Upper lobe of left lung (tissue), 6 donors: ENCODE measurements around the gene TCEA2. TPM values are rescaled to one million over a fixed set of nuclear protein-coding genes. Genes with fewer than 3 reads are reported as not detected.

ENCODE experiments used
- ATAC-seq, 2 donors: fragments of 200-7000 bp; cut with Tn5 transposase; one replicate each; pipeline ENCODE4 v1.9.1; 2022; ENCODE audit warnings: mild to moderate bottlenecking in 2 of 2, moderate library complexity in 2 of 2; ENCODE audit not compliant: low FRiP score in 2 of 2
- DNase-seq, 2 donors: peaks; one replicate each; pipeline ENCODE4 v3.0.0-alpha.2; 2019 to 2020
- H3K27ac ChIP-seq, 4 donors: fragments of 200-600 bp; sonication (generic); one replicate each; pipeline ENCODE4 v1.5.1; 2016 to 2019
- H3K27me3 ChIP-seq, 4 donors: fragments of 200-600 bp; sonication (generic); one replicate each; pipeline ENCODE4 v1.5.1; 2017 to 2019
- H3K36me3 ChIP-seq, 4 donors: fragments of 200-600 bp; sonication (generic); one replicate each; pipeline ENCODE4 v1.5.1; 2016 to 2019
- H3K4me1 ChIP-seq, 4 donors: fragments of 200-600 bp; sonication (generic); one replicate each; pipeline ENCODE4 v1.5.1; 2018 to 2019
- H3K4me3 ChIP-seq, 4 donors: fragments of 200-600 bp; sonication (generic); one replicate each; pipeline ENCODE4 v1.5.1; 2017 to 2019; ENCODE audit warnings: mild to moderate bottlenecking in 2 of 4, moderate library complexity in 1 of 4
- H3K9me3 ChIP-seq, 4 donors: fragments of 200-600 bp; sonication (generic); one replicate each; pipeline ENCODE4 v1.5.1; 2018 to 2019
- EP300 ChIP-seq, 4 donors: sonication (generic); formaldehyde crosslinking; IDR thresholded peaks; one replicate each; pipeline ENCODE4 v1.5.1; 2017; ENCODE audit warnings: antibody characterized with exemption in 4 of 4, control low read depth in 2 of 4
- POLR2A ChIP-seq, 4 donors: fragments of 450-650 bp; IDR thresholded peaks; one replicate each; pipeline ENCODE4 v1.5.1; 2016 to 2017; ENCODE audit warnings: antibody characterized with exemption in 4 of 4, mild to moderate bottlenecking in 2 of 4
- POLR2AphosphoS5 ChIP-seq, 2 donors: sonication (generic); formaldehyde crosslinking; IDR thresholded peaks; one replicate each; pipeline ENCODE4 v1.5.1; 2017; ENCODE audit warnings: antibody characterized with exemption in 2 of 2
- WGBS, 2 donors: methylation state at CpG; one replicate each; pipeline ENCODE4 v1.1.5; 2017 to 2018; 5-methylcytosine and 5-hydroxymethylcytosine counted together
- total RNA-seq, 6 donors: library from RNA; depleted of rRNA in 4 of 6; stranded (reverse); fragments of >200 nt in 4 of 6; gene quantifications; one replicate each; pipeline versions ENCODE4 v1.1.0 to v1.2.1, GENCODE V29; 2016 to 2021
- TF ChIP-seq, protein P1 (sequence below), 6 experiments: fragments of 450-650 bp in 4 of 6; fragments of 200-600 bp in 2 of 6; sonication (generic) in 2 of 6; IDR thresholded peaks; one replicate each; pipeline ENCODE4 v1.5.1; 2016 to 2019; ENCODE audit warnings: antibody characterized with exemption in 6 of 6
- donor health status: DM: no; HTN: no; CAD: no; lungs with moderate emphysema.
- donor health status: DM: no; HTN: yes; CAD: no; lungs with severe emphysema.

TCEA2 gene
- total RNA-seq, 6 donors from 2014 or later: 21.7 to 56.0 (median 28.4) TPM

DNA sequence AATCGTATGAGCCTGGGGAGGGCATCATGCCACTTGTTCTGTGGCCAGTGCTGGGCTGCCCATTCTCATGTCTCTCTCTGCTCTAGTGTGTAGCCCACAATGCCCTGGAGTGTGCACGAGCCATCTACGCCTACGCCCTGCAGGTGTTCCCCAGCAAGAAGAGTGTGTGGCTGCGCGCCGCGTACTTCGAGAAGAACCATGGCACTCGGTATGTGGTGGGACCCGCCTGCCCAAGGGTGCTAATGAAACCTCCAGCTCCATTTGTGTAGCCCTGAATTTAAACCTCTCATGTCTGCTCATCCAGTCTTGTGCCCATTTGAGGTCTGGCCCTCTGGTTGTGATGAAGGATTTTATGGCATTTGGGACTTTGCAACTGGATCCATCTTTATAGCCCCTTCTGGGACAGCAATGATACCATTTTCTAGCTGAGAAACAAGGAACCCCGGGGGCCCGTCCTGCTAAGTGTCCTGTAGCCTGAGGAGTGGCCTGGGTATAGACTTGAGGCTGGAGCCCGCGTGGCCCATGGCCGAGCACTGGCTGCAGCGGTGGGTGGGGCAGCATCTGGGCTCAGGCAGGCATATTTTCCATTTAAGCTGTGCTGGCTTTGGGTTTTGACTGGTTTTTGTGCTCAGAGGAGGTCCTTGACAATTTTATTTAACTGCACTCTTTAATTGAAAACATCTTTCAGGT lies 40.2 kb upstream of the TCEA2 start:
- 97 to 98% methylated on average over 17 of the region's 17 CpGs for WGBS, 2 donors
- H3K36me3 ChIP-seq: peaks cover 50 to 97% (median 88%) of the 10 kb centered on the region in 4 donors
- TF ChIP-seq EP300 (IDR thresholded peaks at IDR 0.05): no peak
- no peak for TF ChIP-seq POLR2AphosphoS5 (IDR thresholded peaks at IDR 0.05)
- TF ChIP-seq, protein P1, sequence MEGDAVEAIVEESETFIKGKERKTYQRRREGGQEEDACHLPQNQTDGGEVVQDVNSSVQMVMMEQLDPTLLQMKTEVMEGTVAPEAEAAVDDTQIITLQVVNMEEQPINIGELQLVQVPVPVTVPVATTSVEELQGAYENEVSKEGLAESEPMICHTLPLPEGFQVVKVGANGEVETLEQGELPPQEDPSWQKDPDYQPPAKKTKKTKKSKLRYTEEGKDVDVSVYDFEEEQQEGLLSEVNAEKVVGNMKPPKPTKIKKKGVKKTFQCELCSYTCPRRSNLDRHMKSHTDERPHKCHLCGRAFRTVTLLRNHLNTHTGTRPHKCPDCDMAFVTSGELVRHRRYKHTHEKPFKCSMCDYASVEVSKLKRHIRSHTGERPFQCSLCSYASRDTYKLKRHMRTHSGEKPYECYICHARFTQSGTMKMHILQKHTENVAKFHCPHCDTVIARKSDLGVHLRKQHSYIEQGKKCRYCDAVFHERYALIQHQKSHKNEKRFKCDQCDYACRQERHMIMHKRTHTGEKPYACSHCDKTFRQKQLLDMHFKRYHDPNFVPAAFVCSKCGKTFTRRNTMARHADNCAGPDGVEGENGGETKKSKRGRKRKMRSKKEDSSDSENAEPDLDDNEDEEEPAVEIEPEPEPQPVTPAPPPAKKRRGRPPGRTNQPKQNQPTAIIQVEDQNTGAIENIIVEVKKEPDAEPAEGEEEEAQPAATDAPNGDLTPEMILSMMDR (IDR thresholded peaks at IDR 0.05): no peak
- TF ChIP-seq POLR2A (IDR thresholded peaks at IDR 0.05): no peak
- no peaks in the 10 kb centered on the region for H3K27me3 ChIP-seq
- H3K4me3 ChIP-seq: no peak overlapping the region
- DNase-seq: no peak
- H3K9me3 ChIP-seq: no peaks in the 10 kb centered on the region
- no peak overlapping the region for H3K27ac ChIP-seq
- no peak for ATAC-seq
- no peaks in the 10 kb centered on the region for H3K4me1 ChIP-seq

GRCh38 chr20:64023361-64024140 lies 39.4 kb upstream of the TCEA2 start:
- no peaks in the 10 kb centered on the region for H3K9me3 ChIP-seq
- H3K27ac ChIP-seq: no peak overlapping the region
- DNase-seq: no peak
- no peak overlapping the region for H3K4me3 ChIP-seq
- no peaks in the 10 kb centered on the region for H3K4me1 ChIP-seq
- no peak for ATAC-seq
- no peaks in the 10 kb centered on the region for H3K27me3 ChIP-seq
- 91 to 96% methylated on average over 10 to 15 of the region's 15 CpGs for WGBS, 2 donors
- TF ChIP-seq, protein P1 (IDR thresholded peaks at IDR 0.05): no peak
- TF ChIP-seq POLR2AphosphoS5 (IDR thresholded peaks at IDR 0.05) (no peak), POLR2A (IDR thresholded peaks at IDR 0.05) (no peak), EP300 (IDR thresholded peaks at IDR 0.05) (no peak)
- peaks cover 46 to 97% (median 88%) of the 10 kb centered on the region in 4 donors for H3K36me3 ChIP-seq

- ATAC-seq (no peak), DNase-seq (no peak)
- no peak overlapping the region for H3K4me3 ChIP-seq
- H3K36me3 ChIP-seq: peaks cover 48 to 97% (median 85%) of the 10 kb centered on the region in 4 donors
- H3K9me3 ChIP-seq: no peaks in the 10 kb centered on the region
- no peaks in the 10 kb centered on the region for H3K4me1 ChIP-seq
- 83 to 85% methylated on average over 16 to 17 of the region's 17 CpGs for WGBS, 2 donors
- no peak for TF ChIP-seq EP300 (IDR thresholded peaks at IDR 0.05)
- TF ChIP-seq POLR2A (IDR thresholded peaks at IDR 0.05): no peak
- TF ChIP-seq, protein P1 (IDR thresholded peaks at IDR 0.05): no peak
- no peak for TF ChIP-seq POLR2AphosphoS5 (IDR thresholded peaks at IDR 0.05)
- H3K27me3 ChIP-seq: no peaks in the 10 kb centered on the region
- H3K27ac ChIP-seq: no peak overlapping the region
Observed at GRCh38 chr20:64024141-64024990, 38.6 kb upstream of the TCEA2 start.

DNA sequence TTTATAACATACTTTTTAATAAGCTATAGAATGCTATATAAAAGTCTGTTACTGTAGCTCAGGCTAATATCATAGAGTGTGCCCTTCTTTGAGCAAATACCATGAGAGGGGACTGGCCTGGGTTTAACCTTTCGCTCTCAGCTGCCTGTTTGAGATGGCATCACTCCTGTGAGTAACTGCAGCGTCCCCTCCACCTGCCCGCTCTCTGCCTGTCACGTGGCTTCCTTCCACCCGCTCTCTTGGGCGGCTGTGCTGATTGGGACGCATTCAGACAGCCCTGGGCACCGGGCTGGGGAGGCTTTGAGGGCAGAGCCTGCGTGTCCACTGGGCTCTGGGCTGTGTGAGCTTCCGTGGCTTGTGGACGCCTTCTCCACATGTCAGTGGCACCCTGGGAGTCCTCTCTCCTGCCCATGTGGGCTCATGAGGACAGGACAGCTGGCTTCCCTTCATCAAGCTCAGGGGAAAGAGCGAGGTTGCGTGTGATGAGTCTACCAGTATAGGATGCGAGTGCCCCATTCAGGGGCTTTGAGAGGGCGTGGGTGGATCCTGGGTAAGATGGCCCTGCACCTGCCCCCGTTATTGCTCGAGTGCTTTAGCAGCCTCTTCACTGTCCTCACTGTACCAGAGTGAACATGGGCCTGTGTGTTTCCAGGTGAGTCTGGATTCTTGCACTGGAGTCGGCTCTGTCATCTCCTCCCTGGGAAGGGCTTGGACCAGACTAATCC lies 37.7 kb upstream of the TCEA2 start:
- Histone ChIP-seq H3K27me3 (no peaks in the 10 kb centered on the region), H3K4me3 (no peak overlapping the region), H3K4me1 (no peaks in the 10 kb centered on the region), H3K36me3 (peaks cover 51 to 97% (median 87%) of the 10 kb centered on the region in 4 donors), H3K9me3 (no peaks in the 10 kb centered on the region), H3K27ac (no peak overlapping the region)
- TF ChIP-seq POLR2AphosphoS5 (IDR thresholded peaks at IDR 0.05) (no peak), EP300 (IDR thresholded peaks at IDR 0.05) (no peak), POLR2A (IDR thresholded peaks at IDR 0.05) (no peak)
- TF ChIP-seq, protein P1 (IDR thresholded peaks at IDR 0.05): no peak
- ATAC-seq (no peak), DNase-seq (no peak)
- 89 to 98% methylated on average over 11 to 18 of the region's 18 CpGs for WGBS, 2 donors
